GM12872 (cell line): ENCODE measurements around the gene SLC5A6.
A peak's percentile ranks its signal among the peaks of the same experiment; 100 is the strongest.

Experiments
- CTCF ChIP-seq: IDR thresholded peaks from 3 replicates; pipeline ENCODE4 v1.5.1; 2011; ENCODE audit warnings: low read depth, mild to moderate bottlenecking, low read length, moderate library complexity; ENCODE audit not compliant: insufficient read depth

Gene SLC5A6

DNA sequence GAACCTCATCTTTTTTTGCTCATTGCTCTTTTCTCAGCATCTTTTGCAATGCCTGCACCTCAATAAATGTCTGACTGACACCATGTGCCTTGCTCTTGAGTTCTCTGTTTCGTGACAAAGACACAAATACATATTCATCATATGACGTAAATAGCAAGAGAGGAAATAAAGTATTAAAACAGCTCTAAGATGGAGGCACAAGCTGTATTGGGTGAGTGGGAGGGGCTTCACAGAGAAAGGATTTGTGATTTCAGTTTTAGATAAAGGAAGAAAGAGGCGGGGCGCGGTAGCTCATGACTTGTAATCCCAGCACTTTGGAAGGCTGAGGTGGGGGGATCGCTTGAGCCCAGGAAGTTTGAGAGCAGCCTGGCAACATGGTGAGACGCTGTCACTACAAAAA is 8.0 kb upstream of the SLC5A6 start:
- TF ChIP-seq CTCF, result no peak

DNA sequence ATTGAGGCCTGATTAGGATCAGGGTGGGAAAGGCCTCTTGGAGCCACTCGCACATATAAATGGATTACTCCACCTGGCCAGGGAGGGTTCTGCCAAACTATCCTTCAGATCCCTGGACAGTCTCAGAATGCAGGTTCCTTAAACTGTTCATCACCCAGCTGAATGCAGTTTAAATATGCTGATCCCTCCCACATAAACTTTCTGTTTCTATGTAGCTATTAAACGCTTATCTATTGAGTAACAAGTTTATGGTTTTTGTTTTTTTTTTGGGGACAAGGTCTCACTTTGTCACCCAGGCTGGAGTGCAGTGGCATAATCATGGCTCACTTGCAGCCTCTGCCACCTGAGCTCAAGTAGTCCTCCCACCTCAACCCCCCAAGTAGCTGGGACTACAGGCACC is 7.0 kb upstream of the SLC5A6 start:
- TF ChIP-seq CTCF, result no peak

GRCh38 chr2:27218614-27219013 is 6.5 kb upstream of the SLC5A6 start:
- no peak for TF ChIP-seq CTCF

- TF ChIP-seq CTCF, result 0 out of 3 replicates have a peak, but pooled peaks have one; percentile 13
Measured at GRCh38 chr2:27217173-27218121, 5.4 kb upstream of the SLC5A6 start, which contains the start of gene CAD. Gene CAD, plus strand, starts transcription at chr2:27217369. Its CDS starts 183 bp downstream, at chr2:27217552.

DNA sequence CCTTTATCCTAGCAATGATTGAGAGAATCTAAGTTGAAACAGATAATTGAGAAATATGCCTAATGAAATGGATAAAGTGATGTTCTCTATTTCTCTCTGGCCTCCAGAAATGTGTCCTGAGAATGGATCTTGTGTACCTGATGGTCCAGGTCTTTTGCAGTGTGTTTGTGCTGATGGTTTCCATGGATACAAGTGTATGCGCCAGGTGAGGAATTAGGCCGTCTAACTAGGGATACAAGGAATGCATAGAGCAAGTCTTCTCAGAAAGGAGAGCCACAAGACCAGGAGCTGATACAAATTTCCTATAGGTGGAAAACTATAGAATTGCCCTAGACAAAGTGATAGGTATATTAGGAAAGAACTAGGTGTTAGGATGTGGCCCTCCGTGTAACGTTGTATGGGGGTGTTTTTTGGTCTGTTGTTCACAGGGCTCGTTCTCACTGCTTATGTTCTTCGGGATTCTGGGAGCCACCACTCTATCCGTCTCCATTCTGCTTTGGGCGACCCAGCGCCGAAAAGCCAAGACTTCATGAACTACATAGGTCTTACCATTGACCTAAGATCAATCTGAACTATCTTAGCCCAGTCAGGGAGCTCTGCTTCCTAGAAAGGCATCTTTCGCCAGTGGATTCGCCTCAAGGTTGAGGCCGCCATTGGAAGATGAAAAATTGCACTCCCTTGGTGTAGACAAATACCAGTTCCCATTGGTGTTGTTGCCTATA is 4.5 kb upstream of the SLC5A6 start:
- TF ChIP-seq CTCF, result no peak

- no peak for TF ChIP-seq CTCF
Measured at GRCh38 chr2:27214941-27215340, 2.9 kb upstream of the SLC5A6 start.
